RWPE1 (cell line): ENCODE measurements around the gene DHRS12.

ENCODE experiments used
- CTCF ChIA-PET: fragments of 350-600 bp; sonication (Branson Sonifier 250); formaldehyde crosslinking; extraction: SDS; loops from one replicate; lab custom pipeline; 2021; lab: Yijun Ruan, JAX
- POLR2A ChIA-PET: fragments of 400-600 bp; formaldehyde crosslinking; extraction: SDS; loops from one replicate; lab custom pipeline; 2020; ENCODE audit warnings: antibody characterized with exemption; ENCODE audit not compliant: low non-redundant PET; lab: Yijun Ruan, JAX
- DNase-seq: peaks from one replicate; pipeline ENCODE4 v3.0.0; 2012; ENCODE audit warnings: low spot score
- H3K27ac ChIP-seq: fragments of 450-650 bp; 2 replicates; pipeline ENCODE4 v1.5.1; 2017
- CTCF ChIP-seq: fragments of 450-650 bp; conservative IDR thresholded peaks from 2 replicates; pipeline ENCODE4 v1.5.1; 2017; ENCODE audit warnings: low read depth, mild to moderate bottlenecking

Gene DHRS12

DNA sequence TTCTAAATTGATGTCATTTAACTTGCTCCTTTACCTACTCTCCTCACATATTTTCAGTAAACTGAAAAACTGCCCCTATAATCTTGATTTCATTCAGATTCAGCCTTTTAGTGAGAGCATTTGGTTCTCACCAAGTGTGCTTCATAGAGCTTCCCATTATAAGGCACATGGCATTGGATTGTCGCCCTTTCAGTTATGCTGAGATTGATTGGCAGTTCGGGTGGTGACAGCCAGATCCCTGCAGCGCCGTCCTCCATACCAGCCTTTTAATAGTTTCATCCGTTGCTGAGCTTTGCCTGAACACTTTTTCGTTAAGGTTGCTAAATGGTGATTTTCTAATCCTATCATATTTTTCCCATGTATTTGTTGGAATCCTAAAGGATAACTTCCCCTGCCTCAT lies 80.4 kb downstream of the DHRS12 start:
- ChIA-PET CTCF (no interaction called here), POLR2A (interaction anchor here (0.6 kb wide), 1 partner anchor 269 kb away, joined by 5 read pairs; no protein-coding TSS in a partner anchor)
- no peak for DNase-seq
- TF ChIP-seq CTCF: no peak
- H3K27ac ChIP-seq: no peak overlapping the region

GRCh38 chr13:51721496-51721895 lies 82.5 kb downstream of the DHRS12 start:
- no peak for DNase-seq
- no peak overlapping the region for H3K27ac ChIP-seq
- no peak for TF ChIP-seq CTCF
- ChIA-PET CTCF (interaction anchor here (0.6 kb wide), 1 partner anchor 357 kb away, joined by 3 read pairs; no protein-coding TSS in a partner anchor), POLR2A (no interaction called here)

- ChIA-PET CTCF (interaction anchor here (0.6 kb wide), 1 partner anchor 19 kb away, joined by 3 read pairs; no protein-coding TSS in a partner anchor), POLR2A (no interaction called here)
These were observed 84.6 kb downstream of the DHRS12 start for GRCh38 chr13:51719394-51719793.

More at GRCh38 chr13:51719394-51719793, 84.6 kb downstream of the DHRS12 start:
- DNase-seq: no peak
- no peak overlapping the region for H3K27ac ChIP-seq
- no peak for TF ChIP-seq CTCF
